GM23248 (cell line): ENCODE data around the gene ZNF425. TPM values are rescaled to one million over a fixed set of nuclear protein-coding genes. Genes with fewer than 3 reads are reported as not detected.

Experiments
- DNase-seq: peaks from one replicate; pipeline ENCODE4 v3.0.0-alpha.2; 2015
- H2AFZ ChIP-seq: fragments of 200-600 bp; sonication (generic); 2 replicates; pipeline ENCODE4 v1.6.1; 2016; ENCODE audit warnings: antibody characterized with exemption
- H3F3A ChIP-seq: fragments of 200-600 bp; sonication (generic); 2 replicates; pipeline ENCODE4 v1.6.1; 2016; ENCODE audit warnings: mild to moderate bottlenecking, antibody characterized with exemption, mixed run types; ENCODE audit not compliant: insufficient read depth
- H3K27ac ChIP-seq: fragments of 200-600 bp; sonication (generic); 2 replicates; pipeline ENCODE4 v1.5.1; 2016; ENCODE audit warnings: mild to moderate bottlenecking
- H3K27me3 ChIP-seq: fragments of 200-600 bp; sonication (generic); replicated peaks from 2 replicates; pipeline ENCODE4 v1.6.1; 2016; ENCODE audit warnings: mild to moderate bottlenecking; ENCODE audit not compliant: insufficient read depth
- H3K36me3 ChIP-seq: fragments of 200-600 bp; sonication (generic); 2 replicates; pipeline ENCODE4 v1.6.1; 2016; ENCODE audit warnings: low read depth, mild to moderate bottlenecking
- H3K4me1 ChIP-seq: fragments of 200-600 bp; sonication (generic); 2 replicates; pipeline ENCODE4 v1.6.1; 2016; ENCODE audit warnings: mild to moderate bottlenecking; ENCODE audit not compliant: insufficient read depth
- H3K4me2 ChIP-seq: fragments of 200-600 bp; sonication (generic); one replicate; pipeline ENCODE4 v1.6.1; 2016; ENCODE audit warnings: mild to moderate bottlenecking; ENCODE audit not compliant: unreplicated experiment
- H3K4me3 ChIP-seq: fragments of 200-600 bp; sonication (generic); 2 replicates; pipeline ENCODE4 v1.5.1; 2016; ENCODE audit warnings: mild to moderate bottlenecking
- H3K79me2 ChIP-seq: fragments of 200-600 bp; sonication (generic); 2 replicates; pipeline ENCODE4 v1.6.1; 2016; ENCODE audit warnings: mild to moderate bottlenecking; ENCODE audit not compliant: insufficient read depth
- H3K9ac ChIP-seq: fragments of 200-600 bp; sonication (generic); 2 replicates; pipeline ENCODE4 v1.6.1; 2016; ENCODE audit warnings: mild to moderate bottlenecking
- H3K9me2 ChIP-seq: fragments of 200-600 bp; sonication (generic); 2 replicates; pipeline ENCODE4 v1.6.1; 2016; ENCODE audit warnings: mixed run types, mild to moderate bottlenecking, moderate library complexity; ENCODE audit not compliant: insufficient read depth
- H3K9me3 ChIP-seq: fragments of 200-600 bp; sonication (generic); one replicate; pipeline ENCODE4 v1.6.1; 2017; ENCODE audit warnings: low read depth
- H4K20me1 ChIP-seq: fragments of 200-600 bp; sonication (generic); 2 replicates; pipeline ENCODE4 v1.6.0; 2016; ENCODE audit not compliant: insufficient read depth
- EZH2 ChIP-seq: fragments of 200-600 bp; sonication (generic); IDR thresholded peaks from 2 replicates; pipeline ENCODE4 v1.6.1; 2018; ENCODE audit warnings: antibody characterized with exemption, mild to moderate bottlenecking; ENCODE audit not compliant: insufficient read depth, poor library complexity, severe bottlenecking
- EZH2phosphoT487 ChIP-seq: fragments of 200-600 bp; sonication (generic); IDR thresholded peaks from 2 replicates; pipeline ENCODE4 v1.6.1; 2018; ENCODE audit warnings: antibody characterized with exemption, moderate library complexity, mild to moderate bottlenecking, low read depth; ENCODE audit not compliant: insufficient read depth
- WGBS, 2 experiments: methylation state at CpG; one replicate each; pipeline ENCODE4 v1.1.6; 2015 to 2017; ENCODE audit warnings: low lambda C conversion rate in 2 of 2, low coverage in 1 of 2; ENCODE audit errors: missing lambda C conversion rate in 2 of 2; 5-methylcytosine and 5-hydroxymethylcytosine counted together
- in situ Hi-C: fragments of 300-500 bp; cut with MboI; formaldehyde crosslinking; loops from 2 replicates; pipeline ENCODE4 v1.15.0; 2020
- polyA plus RNA-seq: library from polyadenylated mRNA; unstranded; fragments of >200 nt; fragmentation: Nextera tagmentation; extraction: Ambion mirVana; gene quantifications from 2 replicates; pipeline ENCODE4 v1.2.1, GENCODE V29; 2016
- total RNA-seq: library from RNA; depleted of rRNA; stranded (reverse); fragments of >200 nt; shearing (Covaris generic); gene quantifications from 2 replicates; pipeline ENCODE4 v1.2.3, GENCODE V29; 2014

ZNF425 gene
- total and polyA plus RNA-seq, 2 experiments from 2014 or later, result 3.8 to 3.9 TPM

GRCh38 chr7:149075286-149075685 is 50.8 kb downstream of the ZNF425 start:
- H3K27me3 ChIP-seq, result no peaks in the 10 kb centered on the region
- no peaks in the 10 kb centered on the region for H3K9me3 ChIP-seq
- no peaks in the 10 kb centered on the region for H4K20me1 ChIP-seq
- no peak for TF ChIP-seq EZH2
- no peak for TF ChIP-seq EZH2phosphoT487
- H3K4me1 ChIP-seq, result no peaks in the 10 kb centered on the region
- no peak overlapping the region for H2AFZ ChIP-seq
- H3K4me3 ChIP-seq, result no peak overlapping the region
- H3K36me3 ChIP-seq, result peaks cover 11% of the 10 kb centered on the region; the same call in 1 of the 2 replicates
- no peak overlapping the region for H3K9ac ChIP-seq
- no peaks in the 10 kb centered on the region for H3K9me2 ChIP-seq
- in situ Hi-C loops, result no loop called here
- no peak overlapping the region for H3K27ac ChIP-seq
- DNase-seq, result no peak
- no peaks in the 10 kb centered on the region for H3F3A ChIP-seq
- WGBS, 2 experiments, result 94 to 98% methylated on average over 2 of the region's 2 CpGs
- peaks cover 13% of the 10 kb centered on the region; the same call in 1 of the 2 replicates for H3K79me2 ChIP-seq
- no peak overlapping the region for H3K4me2 ChIP-seq

- Histone ChIP-seq H3K36me3 (peaks cover 18% of the 10 kb centered on the region; the same call in 1 of the 2 replicates), H2AFZ (no peak overlapping the region), H3K4me3 (no peak overlapping the region), H3K9me2 (no peaks in the 10 kb centered on the region), H4K20me1 (no peaks in the 10 kb centered on the region), H3F3A (no peaks in the 10 kb centered on the region), H3K9ac (no peak overlapping the region), H3K4me2 (no peak overlapping the region), H3K27ac (no peak overlapping the region), H3K79me2 (peaks cover 13% of the 10 kb centered on the region; the same call in 1 of the 2 replicates), H3K9me3 (no peaks in the 10 kb centered on the region), H3K27me3 (no peaks in the 10 kb centered on the region), H3K4me1 (no peaks in the 10 kb centered on the region)
- in situ Hi-C loops, result no loop called here
- TF ChIP-seq EZH2 (no peak), EZH2phosphoT487 (no peak)
- DNase-seq, result no peak
- 85 to 88% methylated on average over 3 of the region's 3 CpGs for WGBS, 2 experiments
Measured at GRCh38 chr7:149074116-149074885, 51.8 kb downstream of the ZNF425 start.

- Histone ChIP-seq H3K36me3 (peaks cover 18% of the 10 kb centered on the region; the same call in 1 of the 2 replicates), H3K27me3 (no peaks in the 10 kb centered on the region), H4K20me1 (no peaks in the 10 kb centered on the region), H2AFZ (no peak overlapping the region), H3K4me2 (no peak overlapping the region), H3K4me3 (no peak overlapping the region), H3K9ac (no peak overlapping the region), H3K79me2 (no peaks in the 10 kb centered on the region), H3K27ac (no peak overlapping the region), H3K4me1 (no peaks in the 10 kb centered on the region), H3F3A (no peaks in the 10 kb centered on the region), H3K9me2 (no peaks in the 10 kb centered on the region), H3K9me3 (no peaks in the 10 kb centered on the region)
- no peak for DNase-seq
- 97 to 98% methylated on average over 4 of the region's 4 CpGs for WGBS, 2 experiments
- TF ChIP-seq EZH2 (no peak), EZH2phosphoT487 (no peak)
- in situ Hi-C loops, result no loop called here
Measured at GRCh38 chr7:149072438-149072775, 53.7 kb downstream of the ZNF425 start.

- 95 to 96% methylated on average over 37 to 46 of the region's 46 CpGs for WGBS, 2 experiments
- Histone ChIP-seq H3K4me2 (no peak overlapping the region), H3K27ac (no peak overlapping the region), H3K9ac (no peak overlapping the region), H3K36me3 (peaks cover 18% of the 10 kb centered on the region; the same call in 1 of the 2 replicates), H3F3A (no peaks in the 10 kb centered on the region), H3K79me2 (no peaks in the 10 kb centered on the region), H3K4me1 (no peaks in the 10 kb centered on the region), H3K4me3 (no peak overlapping the region), H2AFZ (no peak overlapping the region), H4K20me1 (no peaks in the 10 kb centered on the region), H3K9me3 (no peaks in the 10 kb centered on the region), H3K9me2 (no peaks in the 10 kb centered on the region), H3K27me3 (no peaks in the 10 kb centered on the region)
- no peak for DNase-seq
- TF ChIP-seq EZH2 (no peak), EZH2phosphoT487 (no peak)
- in situ Hi-C loops, result no loop called here
Measured at GRCh38 chr7:149071641-149072437, 54.3 kb downstream of the ZNF425 start.
